HepG2 (cell line): Measurements from ENCODE around the gene GPR137. TPM values are rescaled to one million over a fixed set of nuclear protein-coding genes. Genes with fewer than 3 reads are reported as not detected.
A peak's percentile ranks its signal among the peaks of the same experiment; 100 is the strongest.

ENCODE experiments used
- ATAC-seq: fragments of 200-7000 bp; cut with Tn5 transposase; 3 replicates; pipeline ENCODE4 v1.9.1; 2020; ENCODE audit warnings: mild to moderate bottlenecking, moderate library complexity
- BruUV-seq: library from RNA; stranded (reverse); fragments of 400-500 nt; replicated peaks from 2 replicates; lab custom pipeline; 2021; lab: Mats Ljungman, UMichigan
- CTCF ChIA-PET: fragments of 300-600 bp; formaldehyde crosslinking; extraction: SDS; loops from one replicate; lab custom pipeline; 2021; ENCODE audit warnings: low total read pairs, inconsistent platforms, low intra/inter-chr PET ratio; lab: Yijun Ruan, JAX
- POLR2A ChIA-PET: fragments of 350-600 bp; sonication (Branson Sonifier 250); formaldehyde crosslinking; loops from one replicate; lab custom pipeline; 2020; ENCODE audit warnings: antibody characterized with exemption, inconsistent platforms; lab: Yijun Ruan, JAX
- DNase-seq: peaks from one replicate; pipeline ENCODE4 v3.0.0-alpha.2; 2015; ENCODE audit warnings: low spot score
- FAIRE-seq: peaks from 3 replicates; lab custom pipeline; 2011; peaks lifted over from hg19 to GRCh38; lab: Jason Lieb, UNC
- H2AFZ ChIP-seq: one replicate; pipeline ENCODE4 v1.6.1; 2011; ENCODE audit warnings: low read length, inconsistent platforms
- H3K27ac ChIP-seq: fragments of 300-600 bp; 3 replicates; pipeline ENCODE4 v1.8.0; 2011; ENCODE audit warnings: mixed run types, mild to moderate bottlenecking, mixed read lengths, low read length, inconsistent platforms; ENCODE audit not compliant: insufficient read depth; ENCODE audit errors: extremely low read length
- H3K27me3 ChIP-seq, 2 experiments: fragments of 200-600 bp in 1 of 2; 2 replicates in 1 of 2; 3 replicates in 1 of 2; pipeline versions ENCODE4 v1.6.0 to v1.8.0; 2011; ENCODE audit warnings: low read length in 2 of 2, mild to moderate bottlenecking in 2 of 2, moderate library complexity in 2 of 2, inconsistent platforms in 1 of 2; ENCODE audit not compliant: insufficient read depth in 2 of 2, control insufficient read depth in 1 of 2
- H3K36me3 ChIP-seq, 2 experiments: fragments of 200-600 bp in 1 of 2; replicated peaks in 1 of 2; 2 replicates in 1 of 2; 3 replicates in 1 of 2; pipeline versions ENCODE4 v1.5.1 to v1.8.0; 2011; ENCODE audit warnings: low read length in 2 of 2, inconsistent platforms in 1 of 2; ENCODE audit not compliant: insufficient read depth in 2 of 2, control insufficient read depth in 1 of 2
- H3K4me1 ChIP-seq: 2 replicates; pipeline ENCODE4 v1.5.1; 2012; ENCODE audit warnings: low read length, inconsistent platforms; ENCODE audit not compliant: insufficient read depth
- H3K4me2 ChIP-seq: 2 replicates; pipeline ENCODE4 v1.6.0; 2011; ENCODE audit warnings: low read depth, low read length, inconsistent platforms
- H3K4me3 ChIP-seq, 3 experiments: fragments of 200-600 bp in 1 of 3; sonication (generic), shearing (Covaris generic) in 1 of 3; replicated peaks in 1 of 3; 2 replicates each; pipeline ENCODE4 v1.5.1; 2011 to 2016; ENCODE audit warnings: low read length in 3 of 3, inconsistent platforms in 2 of 3, low read depth in 2 of 3, mild to moderate bottlenecking in 2 of 3, control low read depth in 1 of 3, mixed read lengths in 1 of 3; ENCODE audit not compliant: insufficient read depth in 1 of 3
- H3K79me2 ChIP-seq: one replicate; pipeline ENCODE4 v1.6.1; 2011; ENCODE audit warnings: low read length, inconsistent platforms; ENCODE audit not compliant: insufficient read depth
- H3K9ac ChIP-seq: 2 replicates; pipeline ENCODE4 v1.6.0; 2011; ENCODE audit warnings: mild to moderate bottlenecking, low read depth, low read length, inconsistent platforms; ENCODE audit not compliant: insufficient read depth
- H3K9me3 ChIP-seq: 2 replicates; pipeline ENCODE4 v1.5.1; 2012; ENCODE audit warnings: mild to moderate bottlenecking, low read length
- H4K20me1 ChIP-seq: 2 replicates; pipeline ENCODE4 v1.6.0; 2011; ENCODE audit warnings: inconsistent platforms, mild to moderate bottlenecking, low read length, moderate library complexity; ENCODE audit not compliant: insufficient read depth
- EP300 ChIP-seq, 3 experiments: sonication (generic) in 1 of 3; formaldehyde crosslinking in 1 of 3; IDR thresholded peaks; 2 replicates each; pipeline versions ENCODE4 v1.5.1 to v1.6.1; 2011 to 2020; ENCODE audit warnings: low read depth in 2 of 3, low read length in 2 of 3, borderline replicate concordance in 1 of 3, improper control_type of control experiment in 1 of 3, mild to moderate bottlenecking in 1 of 3, missing genetic modification reagents in 1 of 3, moderate library complexity in 1 of 3
- KDM2A ChIP-seq: sonication (generic); formaldehyde crosslinking; IDR thresholded peaks from 2 replicates; pipeline ENCODE4 v1.4.0; 2020; ENCODE audit warnings: low read depth, missing genetic modification reagents, borderline replicate concordance
- PRDM4 ChIP-seq: sonication (generic); formaldehyde crosslinking; IDR thresholded peaks from 2 replicates; pipeline ENCODE4 v1.9.0; 2021; ENCODE audit warnings: missing genetic modification reagents, borderline replicate concordance
- ZBTB26 ChIP-seq: IDR thresholded peaks from 2 replicates; pipeline ENCODE4 v1.6.1; 2016; ENCODE audit warnings: missing compliant biosample characterization, missing genetic modification reagents, borderline replicate concordance
- ZNF337 ChIP-seq: sonication (generic); formaldehyde crosslinking; IDR thresholded peaks from 2 replicates; pipeline ENCODE4 v1.5.1; 2020; ENCODE audit warnings: missing genetic modification reagents, low read depth, mild to moderate bottlenecking, borderline replicate concordance
- ZNF431 ChIP-seq: sonication (generic); formaldehyde crosslinking; IDR thresholded peaks from 2 replicates; pipeline ENCODE4 v1.9.0; 2022; ENCODE audit warnings: missing genetic modification reagents, low read depth, mild to moderate bottlenecking, borderline replicate concordance
- ZNF577 ChIP-seq: sonication (generic); formaldehyde crosslinking; IDR thresholded peaks from 2 replicates; pipeline ENCODE4 v1.4.0; 2020; ENCODE audit warnings: mild to moderate bottlenecking, low read depth, missing genetic modification reagents, borderline replicate concordance
- ZNF598 ChIP-seq: sonication (generic); formaldehyde crosslinking; IDR thresholded peaks from 2 replicates; pipeline ENCODE4 v1.5.1; 2020; ENCODE audit warnings: mild to moderate bottlenecking, missing genetic modification reagents, borderline replicate concordance
- ZNF629 ChIP-seq: sonication (generic); formaldehyde crosslinking; conservative IDR thresholded peaks from 2 replicates; pipeline ENCODE4 v1.5.0; 2020; ENCODE audit warnings: missing genetic modification reagents
- WGBS: methylation state at CpG from one replicate; pipeline ENCODE4 v1.1.6; 2017; ENCODE audit warnings: low lambda C conversion rate; 5-methylcytosine and 5-hydroxymethylcytosine counted together
- in situ Hi-C: cut with HindIII; loops from 2 replicates; pipeline ENCODE4 v1.10.0; 2017; ENCODE audit warnings: low pct_unique_long_range_greater_than_20kb; ENCODE audit not compliant: extremely low pct_ligation_motif_present
- intact Hi-C: fragments of 100-400 bp; cut with micrococcal nuclease; formaldehyde crosslinking; loops from one replicate; pipeline ENCODE4 v1.10.0; 2022; ENCODE audit not compliant: unreplicated experiment
- polyA plus RNA-seq, 8 experiments: library from polyadenylated mRNA; depleted of rRNA in 3 of 8; stranded (reverse) in 7 of 8; unstranded in 1 of 8; fragments of >200 nt; fragmentation: Illumina TruSeq in 4 of 8; extraction: Trizol in 4 of 8; gene quantifications; 2 replicates each; pipeline versions ENCODE4 v1.2.1 to v1.2.3, GENCODE V29; 2011 to 2016; ENCODE audit warnings: low read depth in 4 of 8, missing spikeins in 1 of 8, mixed read lengths in 1 of 8; ENCODE audit not compliant: insufficient read depth in 1 of 8
- total RNA-seq, 5 experiments: library from RNA; depleted of rRNA; stranded (reverse); fragments of >200 nt; fragmentation: Illumina TruSeq; extraction: Trizol; gene quantifications; 2 replicates each; pipeline ENCODE4 v1.2.3, GENCODE V29; 2016; ENCODE audit warnings: low read depth in 1 of 5

Gene GPR137
- total and polyA plus RNA-seq, 2 of the 13 experiments (the other 11 are each of a cell fraction or from before 2014, with no cell fraction given) = 8.5 to 13.2 TPM

GRCh38 chr11:64249038-64249437, 36.6 kb upstream of the GPR137 start:
- no peak for ATAC-seq
- no peaks in the 10 kb centered on the region for H3K9me3 ChIP-seq
- in situ Hi-C loops (no loop called here), intact Hi-C loops (loop anchor here (5.0 kb wide), 1 partner anchor 53 kb away; the partner anchor contains the start of gene CATSPERZ)
- 49% methylated on average over 4 of the region's 4 CpGs for WGBS
- H3K4me2 ChIP-seq = peak overlapping the region; percentile 100
- H3K4me3 ChIP-seq = peak overlapping the region in 1 of 3 experiments; percentile 89; a peak in 1 of 6 replicates
- FAIRE-seq = no peak
- BruUV-seq = no TSS peak
- TF ChIP-seq ZNF598 (CRISPR knock-in tag) (0 out of 2 replicates have a peak, but pooled peaks have one; percentile 1), ZNF431 (no peak), ZNF337 (CRISPR knock-in tag) (no peak), ZBTB26 (CRISPR knock-in tag) (no peak), KDM2A (0 out of 2 replicates have a peak, but pooled peaks have one; percentile 24), EP300 (IDR thresholded peaks at IDR 0.05; ENCODE audit: low read depth in 2 of 2, low read length in 2 of 2) (no peak), EP300 (CRISPR knock-in tag; IDR thresholded peaks at IDR 0.05; ENCODE audit: borderline replicate concordance) (no peak), PRDM4 (CRISPR knock-in tag) (no peak), ZNF629 (CRISPR knock-in tag) (no peak), ZNF577 (CRISPR knock-in tag) (no peak)
- H4K20me1 ChIP-seq = no peaks in the 10 kb centered on the region
- ChIA-PET CTCF (no interaction called here), POLR2A (interaction anchor here (1.4 to 8.3 kb wide), 4 partner anchors 19 to 69 kb away, joined by 3 to 113 read pairs (median 12); partner anchors contain the start of genes PRDX5 and TRMT112)
- peaks cover 0 to 3% of the 10 kb centered on the region in 2 experiments; a peak in 1 of 5 replicates for H3K36me3 ChIP-seq
- no peak for DNase-seq
- H3K4me1 ChIP-seq = peaks cover 62% of the 10 kb centered on the region
- no peak overlapping the region for H3K27ac ChIP-seq
- no peaks in the 10 kb centered on the region; a peak in 1 of 5 replicates for H3K27me3 ChIP-seq
- H2AFZ ChIP-seq = no peak overlapping the region
- H3K79me2 ChIP-seq = peaks cover 20% of the 10 kb centered on the region
- H3K9ac ChIP-seq = no peak overlapping the region
